NCI-H345 (cell line): Measurements from ENCODE around the gene CDHR2.

Experiments used
- DNase-seq: peaks from one replicate; lab custom pipeline; 2025; lab: John Stamatoyannopoulos, UW

CDHR2 gene

DNA sequence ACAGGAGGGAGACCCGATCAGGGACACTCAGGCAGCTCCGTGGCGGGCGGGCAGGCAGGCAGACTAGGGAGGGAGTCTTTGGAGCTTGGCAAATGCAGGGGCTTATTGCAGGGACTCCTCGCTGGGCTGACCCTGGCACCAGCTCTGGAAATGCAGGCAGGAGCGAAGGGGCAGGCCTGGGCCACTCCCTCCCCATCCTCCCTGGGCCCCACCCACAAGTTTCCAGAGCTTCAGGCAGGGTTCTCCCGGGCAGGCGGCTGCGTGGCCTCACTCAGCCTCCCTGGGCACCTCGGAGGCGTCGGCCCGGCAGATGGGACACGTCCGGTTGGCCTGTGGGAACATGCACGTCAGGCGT, 20.4 kb upstream of the CDHR2 start:
- DNase-seq: no peak

DNA sequence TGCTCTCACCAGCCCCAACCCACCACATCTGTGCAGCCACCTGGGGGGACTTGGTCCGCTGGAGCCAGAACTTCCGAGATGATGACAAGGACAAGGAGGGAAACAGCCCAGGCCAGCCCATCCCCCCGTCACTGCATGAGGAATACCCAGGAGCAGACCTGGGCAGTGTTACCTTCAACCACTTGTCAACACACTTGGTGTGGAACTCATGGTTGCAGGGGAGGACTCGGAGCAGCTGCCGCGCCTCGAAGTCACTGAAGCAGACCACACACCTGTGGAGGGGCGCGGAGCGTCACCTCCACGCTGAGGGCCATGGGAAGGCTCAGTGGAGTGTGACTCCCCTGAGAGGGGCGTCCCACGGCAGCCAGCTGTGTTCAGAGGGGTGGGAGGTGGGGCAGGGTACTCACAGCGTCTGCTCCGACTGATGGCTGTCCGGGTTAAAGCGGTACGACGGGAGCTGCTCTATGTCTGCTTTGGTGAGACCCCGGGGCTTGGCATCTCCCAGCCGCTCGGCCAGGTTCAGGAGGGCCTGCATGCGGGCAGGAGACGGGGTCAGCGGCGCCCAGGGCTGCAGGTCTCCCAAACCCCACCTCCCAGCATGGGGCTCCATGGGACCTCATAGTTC, 19.9 kb upstream of the CDHR2 start:
- no peak for DNase-seq

DNA sequence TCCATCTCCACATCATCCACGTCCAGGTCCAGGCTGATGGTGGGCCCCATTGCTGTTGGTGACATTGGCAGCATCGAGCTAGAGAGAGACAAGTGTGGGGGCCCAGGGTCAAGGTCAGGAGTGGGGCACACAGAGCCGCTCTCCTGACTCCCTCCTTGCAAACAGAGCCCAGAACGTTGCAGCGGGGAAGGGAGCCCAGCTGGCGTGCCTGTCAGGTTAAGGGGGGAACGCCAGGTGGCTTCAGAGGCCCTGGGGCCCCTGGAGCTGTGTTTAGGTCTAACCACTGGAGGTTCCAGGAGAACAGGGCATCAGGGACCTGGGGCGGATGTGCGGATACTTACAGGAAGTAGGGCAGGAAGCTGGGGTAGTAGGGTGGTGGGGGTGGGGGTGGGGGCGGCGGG, 19.4 kb upstream of the CDHR2 start:
- no peak for DNase-seq

DNA sequence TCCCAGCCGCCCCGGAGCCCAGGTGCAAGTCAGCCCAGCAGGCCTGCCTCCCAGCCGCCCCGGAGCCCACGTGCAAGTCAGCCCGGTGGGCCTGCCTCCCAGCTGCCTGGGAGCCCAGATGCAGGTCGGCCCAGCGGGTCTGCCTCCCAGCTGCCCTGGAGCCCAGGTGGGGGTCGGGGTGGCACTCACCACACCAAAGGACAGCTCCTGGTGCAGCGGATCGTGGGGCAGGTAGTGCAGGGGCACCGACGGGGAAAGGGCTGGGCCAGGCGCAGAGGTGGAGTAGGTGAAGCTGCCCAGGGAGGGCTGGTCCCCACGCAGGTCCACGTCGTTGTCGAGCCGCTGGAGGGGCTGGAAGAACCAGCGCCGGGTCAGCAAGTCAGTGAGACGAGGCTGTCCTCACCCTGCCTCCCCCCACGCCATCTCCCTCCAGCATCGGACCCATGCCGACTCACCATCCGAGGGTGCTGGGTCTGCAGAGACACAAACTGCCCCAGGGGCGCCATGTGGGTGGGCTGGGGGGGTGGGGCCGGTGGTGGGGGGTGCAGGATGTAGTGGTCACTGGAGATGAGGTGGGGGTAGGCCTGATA, 18.7 kb upstream of the CDHR2 start:
- DNase-seq: no peak

DNA sequence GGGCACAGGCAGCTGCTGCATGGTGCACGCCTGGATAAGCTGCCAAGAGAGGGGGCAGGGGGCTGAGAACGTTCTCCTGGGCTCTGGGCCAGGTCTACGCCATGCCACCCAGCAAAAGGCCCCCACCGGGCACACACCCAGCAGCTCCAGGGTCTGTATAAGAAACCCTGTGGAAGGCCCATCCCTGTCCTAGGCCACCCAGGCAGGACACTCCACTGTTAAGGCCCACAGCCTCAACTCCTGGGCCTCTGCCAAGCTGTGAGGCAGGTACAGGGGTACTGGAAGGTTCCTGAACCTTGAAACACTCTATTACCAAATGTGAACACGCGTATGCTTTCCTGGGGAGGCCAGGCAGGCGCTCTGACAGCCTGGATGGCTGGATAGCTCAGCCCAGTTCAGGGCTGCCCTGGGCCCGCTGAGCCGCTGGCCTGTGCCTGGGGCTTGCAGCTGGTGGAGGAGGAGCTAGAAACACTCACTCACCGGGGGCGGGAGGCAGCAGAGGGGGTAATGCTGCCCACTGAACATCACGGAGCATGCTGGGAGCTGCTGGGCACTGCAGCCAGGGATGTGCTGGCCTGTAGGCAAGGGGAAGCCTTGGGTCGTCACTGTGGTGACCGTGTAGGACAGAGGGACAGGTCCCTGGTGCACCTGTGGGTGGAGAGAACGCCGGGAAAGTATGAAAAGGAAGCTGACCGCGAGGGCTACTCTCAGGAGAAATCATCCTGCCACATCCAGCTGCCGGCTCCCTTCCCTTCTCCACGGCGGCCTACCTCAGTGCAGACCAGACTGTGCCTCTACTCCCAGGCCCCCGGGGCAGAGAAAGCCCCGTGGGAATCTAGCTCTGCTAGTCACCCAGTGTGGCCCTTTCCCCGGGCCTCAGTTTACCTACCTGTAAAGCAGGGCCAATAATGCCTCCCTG, 17.9 kb upstream of the CDHR2 start:
- DNase-seq: no peak

DNA sequence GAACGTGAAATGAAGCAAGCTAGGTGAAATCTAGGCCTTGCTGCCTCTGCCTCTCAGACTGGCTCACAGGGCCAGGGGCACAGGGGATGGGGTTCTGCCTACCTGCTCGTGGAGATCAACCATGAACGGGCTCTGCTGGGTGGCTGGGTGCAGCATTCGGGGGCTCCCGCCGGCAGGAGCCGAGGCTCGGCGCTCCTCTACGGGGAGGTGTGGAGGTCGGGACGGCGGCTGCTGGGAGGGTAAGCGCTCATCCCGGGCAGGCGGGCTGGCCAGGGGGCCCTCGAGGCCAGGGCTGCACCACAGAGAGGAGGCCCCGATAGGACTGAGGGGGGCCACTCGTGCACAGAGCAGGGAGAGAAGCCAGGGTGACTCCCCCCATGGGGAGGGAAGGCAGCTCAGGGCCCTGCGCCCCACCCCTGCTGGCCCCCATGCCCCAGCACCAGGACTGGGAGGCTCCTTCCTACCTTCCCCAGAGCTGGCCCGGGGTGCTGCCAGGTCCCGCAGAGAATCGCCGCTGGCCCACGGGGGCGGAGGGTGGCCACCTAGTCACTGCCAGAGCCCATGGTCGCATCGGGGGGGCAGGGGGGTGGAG, 17.1 kb upstream of the CDHR2 start:
- DNase-seq: no peak

DNA sequence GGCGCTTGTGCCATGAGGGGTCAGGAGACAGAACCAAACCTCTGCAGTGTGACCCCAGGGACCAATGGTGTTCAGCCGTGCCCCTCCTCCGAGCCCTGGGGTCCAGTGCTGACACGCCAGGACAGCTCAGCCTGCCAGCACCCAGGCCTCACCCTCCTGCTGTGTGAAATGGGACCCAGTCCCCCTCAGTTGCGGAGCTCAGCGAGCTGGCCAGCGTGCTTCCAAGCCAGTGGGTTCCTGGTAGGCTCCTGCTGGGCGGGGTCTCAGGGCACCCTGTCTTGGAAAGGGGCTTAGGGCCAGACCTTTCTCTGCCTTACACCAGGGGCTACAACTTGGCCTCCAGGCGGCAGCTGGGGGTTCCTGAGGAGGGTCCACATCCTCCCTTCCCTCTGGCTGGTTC, 16.3 kb upstream of the CDHR2 start:
- DNase-seq: no peak

DNA sequence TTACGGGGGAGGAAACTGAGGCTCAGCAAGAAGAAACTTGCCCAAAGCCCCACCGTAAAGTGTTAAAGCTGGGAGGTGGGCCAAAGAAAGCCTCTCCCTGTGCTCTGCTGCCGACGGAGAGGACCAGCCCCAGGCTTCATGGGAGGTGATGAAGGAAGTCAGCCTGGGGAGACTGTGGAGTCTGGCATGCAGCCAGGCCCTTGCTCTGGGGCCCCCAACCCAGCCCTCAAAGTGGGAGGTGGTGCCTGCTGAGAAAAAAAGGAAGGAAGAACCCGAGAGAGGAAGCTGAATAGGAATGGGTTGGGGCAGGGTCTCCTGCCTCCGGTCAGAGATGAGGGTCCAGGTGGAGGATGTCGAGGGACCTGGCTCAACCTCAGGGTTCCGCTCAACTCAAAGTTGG, 15.8 kb upstream of the CDHR2 start:
- DNase-seq: no peak

DNA sequence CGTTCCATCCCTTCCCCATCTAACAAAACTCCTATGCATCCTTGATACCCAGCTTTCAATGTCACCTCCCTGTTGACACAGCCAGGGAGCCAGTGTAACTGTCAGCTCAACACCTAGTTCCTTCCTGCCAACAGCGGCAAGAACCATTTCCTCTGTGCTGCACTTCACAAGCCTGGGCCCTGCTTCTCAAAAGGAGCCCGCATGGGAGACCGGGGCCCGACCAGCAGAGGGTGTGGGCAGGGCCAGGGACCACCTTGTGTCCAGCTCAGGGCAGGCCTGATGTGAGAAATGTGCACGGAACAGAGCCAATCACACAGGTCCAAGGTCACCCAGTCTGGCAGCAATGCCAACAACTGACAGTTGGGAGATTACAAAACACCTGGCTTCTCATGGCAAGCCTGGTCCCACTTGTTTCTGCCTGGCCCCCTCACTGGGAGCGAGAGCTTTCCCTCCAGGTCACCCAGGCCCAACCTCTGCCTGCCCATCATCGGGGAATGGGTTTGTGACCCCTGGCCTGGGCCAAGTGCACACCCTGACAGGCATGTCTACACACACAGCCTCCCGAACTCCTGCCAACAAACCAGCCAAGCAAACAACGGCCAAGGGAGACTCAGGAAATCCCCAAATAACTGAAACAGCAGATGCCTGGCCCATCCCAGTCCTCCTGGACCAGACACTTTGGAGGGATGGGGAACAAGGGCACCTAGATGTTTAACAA, 15.1 kb upstream of the CDHR2 start:
- no peak for DNase-seq

DNA sequence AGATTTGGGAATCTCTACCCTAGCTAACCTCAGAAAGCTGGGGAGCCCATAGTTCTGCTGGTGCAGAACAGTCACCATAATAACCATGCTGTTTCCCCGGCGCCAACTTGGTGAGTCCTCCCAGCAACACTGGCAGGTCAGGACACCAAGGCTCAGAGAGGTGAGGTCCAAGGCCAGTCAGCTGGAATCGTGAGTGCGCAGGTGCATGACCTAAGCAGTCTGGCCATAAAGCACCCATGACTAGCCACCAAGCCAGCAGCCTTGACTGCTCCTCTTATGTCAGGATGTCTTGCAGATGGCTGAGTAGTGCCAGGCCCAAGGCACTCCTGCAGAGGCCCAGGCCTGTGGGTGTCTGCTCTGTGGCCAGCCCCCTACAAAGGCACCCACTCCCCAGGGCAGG, 14.5 kb upstream of the CDHR2 start:
- DNase-seq: no peak

DNA sequence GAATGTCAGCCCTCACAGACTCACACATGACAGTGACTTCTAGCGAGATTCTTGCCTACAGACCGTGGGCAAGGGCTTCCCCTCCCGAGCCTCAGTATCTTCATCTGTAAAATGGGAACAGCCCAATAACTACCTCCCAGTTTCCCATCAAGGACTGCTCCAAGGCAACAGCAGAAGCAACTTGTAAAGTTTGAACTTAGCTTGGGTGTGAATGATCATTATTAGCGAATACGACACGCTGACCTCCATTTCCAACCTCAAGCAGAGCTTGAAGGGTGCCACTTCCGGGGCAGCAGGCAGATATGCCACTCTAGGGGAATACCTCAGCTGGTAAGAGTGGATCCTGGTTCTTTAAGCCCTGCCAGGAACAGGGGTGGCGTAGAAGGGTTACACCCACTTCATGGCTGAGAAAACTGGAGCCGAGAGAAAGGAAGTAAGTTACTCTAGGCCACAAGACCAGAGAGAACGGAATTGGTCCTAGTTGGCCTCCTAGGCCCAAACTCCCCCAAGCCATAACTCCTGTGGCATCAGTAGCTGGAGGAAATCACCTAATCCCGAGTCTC, 14.0 kb upstream of the CDHR2 start:
- no peak for DNase-seq

DNA sequence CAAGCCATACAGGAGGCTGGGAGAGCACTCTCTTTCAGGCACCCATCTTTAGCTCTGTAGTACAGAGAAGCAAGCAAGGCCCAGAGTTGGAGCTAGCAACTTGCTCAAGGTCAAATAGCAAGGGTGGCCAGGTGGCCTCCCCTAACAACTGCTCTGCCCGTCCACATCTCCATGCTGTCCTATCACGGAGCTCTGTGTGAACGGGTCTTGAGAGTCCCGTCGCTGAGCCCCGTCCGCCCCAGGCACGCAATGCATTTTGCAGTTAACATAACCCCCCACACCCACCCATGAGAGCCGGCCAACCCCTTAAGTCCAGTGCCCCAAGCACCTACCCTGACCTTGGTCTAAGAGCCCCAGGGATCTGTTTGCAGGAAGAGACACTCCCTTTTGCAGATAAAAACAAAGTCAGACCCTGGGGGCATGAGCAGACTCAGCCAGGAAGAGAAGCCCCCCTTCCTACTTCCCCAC, 13.4 kb upstream of the CDHR2 start:
- DNase-seq: no peak

DNA sequence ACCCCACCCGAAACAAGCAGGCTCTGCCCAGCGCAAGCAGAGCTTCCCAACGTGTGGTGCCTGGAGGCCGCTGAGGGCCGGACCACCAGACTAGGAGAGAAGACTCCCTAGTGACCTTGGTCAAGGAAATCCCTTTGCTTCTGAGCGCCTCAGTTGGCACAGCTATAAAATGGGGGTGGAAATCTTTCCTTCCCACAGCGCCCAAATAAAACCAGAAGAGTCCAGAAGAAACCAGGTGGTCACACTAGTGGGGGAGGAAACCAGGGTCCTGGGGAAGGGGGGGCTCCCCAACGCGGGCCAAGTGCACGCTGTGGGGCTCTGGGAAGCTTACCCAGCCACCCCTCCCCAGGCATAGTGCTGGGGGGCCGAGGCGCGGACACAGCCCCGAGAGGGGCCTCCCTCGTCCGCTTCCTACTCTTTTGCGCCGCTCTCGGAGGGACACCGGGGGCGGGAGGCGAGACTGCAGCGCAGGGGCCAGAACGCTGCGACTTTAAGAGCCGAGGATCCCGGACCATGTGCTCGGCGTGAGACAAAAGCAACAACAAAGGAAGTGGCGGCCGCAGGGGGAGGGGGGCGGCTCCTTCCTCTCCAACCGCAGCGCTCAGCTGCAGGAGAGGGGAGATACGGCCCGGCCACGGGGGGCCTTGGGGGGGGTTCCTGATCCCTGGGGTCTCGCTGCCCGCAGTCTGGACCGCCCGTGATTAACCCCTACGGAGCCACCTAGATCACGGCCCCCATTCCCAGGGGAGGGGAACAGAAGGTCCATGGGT, 12.8 kb upstream of the CDHR2 start:
- peak; percentile 74 for DNase-seq

DNA sequence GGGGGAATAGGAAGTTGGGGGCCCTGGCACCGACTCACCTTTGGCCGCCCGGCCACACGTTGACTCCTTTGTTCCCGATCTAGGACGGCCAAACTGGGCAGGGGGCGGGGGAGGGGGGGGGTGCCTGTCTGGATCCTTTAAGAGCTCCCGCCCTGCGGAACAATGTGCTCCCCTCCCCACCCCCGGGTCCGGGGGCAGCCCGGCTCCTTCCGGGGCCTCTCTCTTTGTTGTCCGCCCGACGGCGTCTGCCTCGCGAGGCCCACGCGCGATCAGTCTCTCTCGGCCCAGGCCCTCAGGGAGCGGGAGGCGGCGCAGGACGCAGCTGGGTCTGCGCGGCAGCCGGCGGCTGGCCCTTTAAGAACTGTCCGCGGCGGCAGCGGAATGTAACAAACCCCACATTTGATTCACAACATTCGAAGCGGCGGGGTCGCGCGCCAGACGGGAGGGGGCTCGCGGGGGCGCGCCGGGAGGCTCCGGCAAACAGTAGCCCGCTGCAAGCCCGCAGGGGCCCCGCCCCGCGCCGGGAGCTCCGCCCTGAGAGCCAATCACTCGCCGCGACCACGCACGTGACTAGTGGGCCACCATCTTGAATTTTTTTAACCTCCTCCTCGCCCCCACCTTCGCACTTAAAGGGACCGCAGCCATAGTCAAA, 12.1 kb upstream of the CDHR2 start, which contains the start of gene RNF44:
RNF44 (minus strand) TSS at position 501 of the 652 bp plus-strand sequence. CDS start 4,930 bp downstream, outside the sequence.
- DNase-seq: peak; percentile 98

DNA sequence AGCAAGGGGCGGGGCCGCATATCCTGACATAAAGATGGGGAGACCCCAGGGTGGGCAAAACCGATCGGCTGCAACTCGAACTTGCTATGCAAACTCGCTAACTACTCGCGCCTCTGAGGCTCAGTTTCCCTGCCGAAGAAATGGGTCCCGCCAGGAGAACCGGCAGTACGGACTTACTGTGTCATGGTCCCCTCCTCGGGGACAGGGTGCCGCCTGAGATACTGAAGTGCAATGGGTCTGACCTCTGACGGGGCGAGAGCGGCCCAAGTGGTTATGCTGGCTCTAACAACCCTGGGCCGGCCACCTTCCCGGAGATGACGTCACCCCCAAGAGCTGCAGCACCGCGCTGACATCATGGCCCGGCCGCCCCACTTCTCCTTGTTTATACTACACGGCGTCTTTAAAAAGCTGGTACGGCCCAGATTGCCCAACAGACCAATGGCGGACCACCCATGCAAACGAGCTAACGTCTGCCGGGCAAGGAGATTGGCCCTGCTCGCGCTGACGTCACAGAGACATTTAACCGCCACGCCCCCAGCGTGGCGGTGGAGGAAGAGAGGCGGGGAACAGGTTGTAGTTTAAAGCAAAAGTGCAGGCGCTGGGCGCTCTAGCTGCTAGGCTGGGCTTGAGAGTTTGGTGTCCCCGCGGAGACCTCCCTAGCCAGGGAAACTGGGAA, 11.4 kb upstream of the CDHR2 start:
- peak; percentile 99 for DNase-seq

DNA sequence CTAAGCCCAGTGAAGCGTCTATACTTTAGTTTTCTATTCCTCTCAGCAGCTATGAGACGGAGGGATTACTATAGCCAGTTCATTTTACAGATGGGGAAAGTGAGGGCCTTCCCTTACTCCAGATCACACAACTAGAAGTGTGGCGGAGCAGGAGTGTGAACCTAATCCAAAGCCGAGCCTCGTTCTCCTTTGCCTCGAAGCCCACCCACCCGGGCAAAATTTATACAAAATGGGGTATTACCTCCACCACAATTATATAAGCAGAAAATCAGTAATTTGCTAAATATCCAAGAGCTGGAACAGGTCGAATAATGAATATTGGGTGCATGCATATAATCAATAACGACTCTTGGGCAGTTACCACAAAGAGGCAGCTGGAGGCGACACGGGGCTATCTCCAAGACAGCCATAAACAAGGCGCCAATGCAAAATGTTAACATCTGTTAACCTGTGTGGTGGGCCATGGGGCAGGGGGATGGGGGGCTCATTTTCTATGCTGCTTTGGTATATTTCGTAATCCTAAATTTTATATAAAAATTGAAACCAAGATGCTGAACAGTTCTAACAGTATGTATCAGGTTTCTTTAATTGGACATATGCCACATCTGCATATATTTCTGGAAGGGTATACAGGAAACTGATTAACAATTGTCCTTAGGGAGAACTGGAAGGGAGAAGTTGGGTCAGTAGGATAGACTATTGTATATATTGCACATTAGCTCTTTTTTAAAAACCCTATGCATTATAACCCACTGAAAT, 10.7 kb upstream of the CDHR2 start:
- DNase-seq: no peak

DNA sequence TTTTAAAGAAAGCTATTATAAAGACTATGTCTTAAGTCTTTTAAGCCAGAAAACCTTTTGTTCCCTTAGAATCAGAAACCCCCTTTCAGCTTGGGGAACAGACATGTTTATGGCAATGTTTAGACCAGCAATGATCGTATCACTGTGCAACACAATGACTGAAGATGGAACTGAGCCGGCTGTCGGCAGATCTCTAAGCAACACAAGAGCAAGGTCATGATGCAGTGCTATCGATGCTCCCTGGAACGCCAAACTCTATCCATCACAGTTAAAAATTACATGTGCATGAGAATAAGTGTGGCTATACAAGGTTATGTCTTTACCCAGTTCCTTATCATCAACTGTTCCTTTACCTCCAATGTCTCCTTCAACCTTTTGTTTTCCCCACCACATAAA, 10.2 kb upstream of the CDHR2 start:
- DNase-seq: no peak

DNA sequence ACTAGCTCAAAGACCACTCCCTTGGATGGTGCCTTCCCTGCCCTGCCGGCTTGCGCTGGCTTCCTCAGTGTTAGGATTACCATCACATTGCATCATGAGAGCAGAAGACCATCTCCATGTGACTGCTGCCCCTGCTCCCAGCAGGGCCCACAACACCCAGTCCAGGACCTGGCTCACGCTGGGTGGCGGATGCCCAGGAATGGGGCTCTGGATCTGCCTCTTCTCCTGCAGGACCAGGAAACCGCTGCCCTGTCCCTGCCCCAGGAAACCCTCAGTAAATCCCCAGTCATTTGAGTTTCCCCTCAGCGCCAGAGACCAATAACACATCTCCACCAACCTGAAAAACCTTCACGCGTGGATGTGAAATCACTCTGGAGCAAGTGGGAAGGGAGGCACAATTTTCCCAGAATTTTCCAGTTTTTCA, 8.7 kb upstream of the CDHR2 start:
- no peak for DNase-seq

DNA sequence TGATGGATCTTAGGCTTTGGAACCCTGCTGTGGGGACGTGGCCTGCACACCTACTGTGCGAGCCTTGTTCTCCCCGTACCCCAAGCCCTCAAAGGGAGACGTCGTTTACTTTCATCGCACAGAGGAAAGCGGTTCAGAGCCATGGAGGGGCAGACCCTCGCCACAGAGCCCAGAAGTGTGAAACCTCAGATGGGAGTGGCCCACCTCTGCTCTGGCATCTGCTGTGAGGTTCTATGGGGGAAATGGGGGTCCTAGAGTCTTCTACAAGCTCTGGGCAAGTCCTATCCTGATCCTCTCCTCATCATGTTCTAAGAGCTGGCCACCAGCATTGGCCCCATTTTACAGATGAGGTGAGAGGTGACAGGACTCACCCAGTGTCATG, 8.2 kb upstream of the CDHR2 start:
- DNase-seq: no peak
